Gastroesophageal sphincter (tissue), 4 donors: ENCODE data around the gene ID2. TPM values are rescaled to one million over a fixed set of nuclear protein-coding genes. Genes with fewer than 3 reads are reported as not detected.

ENCODE experiments used
- ATAC-seq: fragments of 150-250 bp; one replicate; pipeline ENCODE4 v1.9.1; 2016; ENCODE audit warnings: mild to moderate bottlenecking, moderate library complexity
- H3K27ac ChIP-seq, 4 donors: fragments of 200-600 bp; sonication (generic) in 3 of 4; 1 replicate in 3 of 4; 2 replicates in 1 of 4; pipeline ENCODE4 v1.5.1; 2016 to 2019
- H3K27me3 ChIP-seq: fragments of 200-600 bp; sonication (generic); one replicate; pipeline ENCODE4 v1.5.1; 2019
- H3K36me3 ChIP-seq, 2 donors: fragments of 200-600 bp; sonication (generic); one replicate each; pipeline ENCODE4 v1.5.1; 2019; ENCODE audit warnings: control low read depth in 1 of 2
- H3K4me1 ChIP-seq, 3 donors: fragments of 200-600 bp; sonication (generic); 1 replicate in 2 of 3; 2 replicates in 1 of 3; pipeline ENCODE4 v1.5.1; 2016 to 2019; ENCODE audit warnings: control low read depth in 2 of 3
- H3K4me3 ChIP-seq, 2 donors: fragments of 200-600 bp; sonication (generic); one replicate each; pipeline ENCODE4 v1.5.1; 2019; ENCODE audit warnings: mild to moderate bottlenecking in 1 of 2, moderate library complexity in 1 of 2
- H3K9me3 ChIP-seq, 3 donors: fragments of 200-600 bp; sonication (generic); one replicate each; pipeline ENCODE4 v1.5.1; 2017 to 2019; ENCODE audit warnings: control low read depth in 2 of 3
- EP300 ChIP-seq: sonication (generic); formaldehyde crosslinking; IDR thresholded peaks from one replicate; pipeline ENCODE4 v1.6.1; 2017; ENCODE audit warnings: antibody characterized with exemption, mild to moderate bottlenecking
- POLR2A ChIP-seq, 2 donors: fragments of 450-650 bp; IDR thresholded peaks; one replicate each; pipeline ENCODE4 v1.6.1; 2017; ENCODE audit warnings: antibody characterized with exemption in 2 of 2, mild to moderate bottlenecking in 2 of 2, moderate library complexity in 1 of 2
- POLR2AphosphoS5 ChIP-seq: sonication (generic); formaldehyde crosslinking; IDR thresholded peaks from one replicate; pipeline ENCODE4 v1.6.1; 2017; ENCODE audit warnings: antibody characterized with exemption
- WGBS, 2 donors: methylation state at CpG; one replicate each; pipeline ENCODE4 v1.1.5; 2018; ENCODE audit warnings: low coverage in 1 of 2; 5-methylcytosine and 5-hydroxymethylcytosine counted together
- total RNA-seq, 4 donors: library from RNA; depleted of rRNA; stranded (reverse); fragments of >200 nt; gene quantifications; one replicate each; pipeline ENCODE4 v1.1.0, GENCODE V29; 2016
- TF ChIP-seq, protein P1 (sequence below), 4 experiments: fragments of 200-600 bp in 2 of 4; fragments of 450-650 bp in 2 of 4; sonication (generic) in 1 of 4; IDR thresholded peaks; one replicate each; pipeline ENCODE4 v1.5.1; 2017 to 2019; ENCODE audit warnings: antibody characterized with exemption in 4 of 4, mild to moderate bottlenecking in 2 of 4, moderate library complexity in 2 of 4

Gene ID2
- total RNA-seq, 4 donors from 2014 or later = 142 to 384 (median 169) TPM

DNA sequence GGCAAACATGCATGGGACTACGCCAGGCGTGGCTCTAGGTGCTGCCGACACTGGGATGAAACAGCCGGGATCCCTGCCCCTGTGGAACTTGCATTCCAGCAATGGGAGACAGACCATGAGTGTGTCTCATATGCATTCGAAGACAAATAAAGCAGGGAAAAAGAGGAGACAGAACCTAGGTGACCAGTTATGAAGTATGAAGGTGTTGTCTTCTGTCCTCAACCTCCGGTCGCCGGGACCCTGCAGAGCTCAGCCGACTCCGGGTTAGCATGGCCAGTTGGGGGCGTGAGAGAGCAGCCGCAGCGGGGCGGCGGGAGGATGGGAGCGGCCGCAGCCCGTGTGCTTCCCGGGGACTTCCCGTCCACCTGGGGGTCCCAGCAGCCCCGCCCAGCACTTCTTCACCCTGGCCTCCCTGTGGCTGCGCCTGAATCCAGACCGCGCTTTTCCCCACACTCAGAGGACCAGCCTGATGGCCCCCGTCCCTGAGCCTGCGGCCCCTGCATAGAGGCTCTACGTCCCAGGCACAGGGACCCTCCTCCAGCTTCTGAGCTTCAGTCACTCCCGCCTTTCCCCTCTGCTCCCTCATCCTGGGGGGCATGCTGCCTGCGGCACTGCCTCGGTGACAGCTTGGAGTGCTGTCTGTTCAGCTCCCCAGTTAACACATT is 11.4 kb downstream of the ID2 start:
- Histone ChIP-seq H3K4me3 (peak overlapping the region in 1 of 2 donors; percentile 32), H3K36me3 (no peaks in the 10 kb centered on the region), H3K4me1 (peaks cover 0 to 7% (median 0%) of the 10 kb centered on the region in 3 donors), H3K9me3 (no peaks in the 10 kb centered on the region), H3K27ac (no peak overlapping the region), H3K27me3 (peaks cover 11% of the 10 kb centered on the region)
- WGBS, 2 donors = 22 to 31% methylated on average over 10 to 21 of the region's 30 CpGs
- peak; percentile 48 for ATAC-seq
- TF ChIP-seq, protein P1, sequence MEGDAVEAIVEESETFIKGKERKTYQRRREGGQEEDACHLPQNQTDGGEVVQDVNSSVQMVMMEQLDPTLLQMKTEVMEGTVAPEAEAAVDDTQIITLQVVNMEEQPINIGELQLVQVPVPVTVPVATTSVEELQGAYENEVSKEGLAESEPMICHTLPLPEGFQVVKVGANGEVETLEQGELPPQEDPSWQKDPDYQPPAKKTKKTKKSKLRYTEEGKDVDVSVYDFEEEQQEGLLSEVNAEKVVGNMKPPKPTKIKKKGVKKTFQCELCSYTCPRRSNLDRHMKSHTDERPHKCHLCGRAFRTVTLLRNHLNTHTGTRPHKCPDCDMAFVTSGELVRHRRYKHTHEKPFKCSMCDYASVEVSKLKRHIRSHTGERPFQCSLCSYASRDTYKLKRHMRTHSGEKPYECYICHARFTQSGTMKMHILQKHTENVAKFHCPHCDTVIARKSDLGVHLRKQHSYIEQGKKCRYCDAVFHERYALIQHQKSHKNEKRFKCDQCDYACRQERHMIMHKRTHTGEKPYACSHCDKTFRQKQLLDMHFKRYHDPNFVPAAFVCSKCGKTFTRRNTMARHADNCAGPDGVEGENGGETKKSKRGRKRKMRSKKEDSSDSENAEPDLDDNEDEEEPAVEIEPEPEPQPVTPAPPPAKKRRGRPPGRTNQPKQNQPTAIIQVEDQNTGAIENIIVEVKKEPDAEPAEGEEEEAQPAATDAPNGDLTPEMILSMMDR (IDR thresholded peaks at IDR 0.05) = peak in 2 of 4 experiments; percentile 26 to 68
- no peak for TF ChIP-seq POLR2A (IDR thresholded peaks at IDR 0.05)

DNA sequence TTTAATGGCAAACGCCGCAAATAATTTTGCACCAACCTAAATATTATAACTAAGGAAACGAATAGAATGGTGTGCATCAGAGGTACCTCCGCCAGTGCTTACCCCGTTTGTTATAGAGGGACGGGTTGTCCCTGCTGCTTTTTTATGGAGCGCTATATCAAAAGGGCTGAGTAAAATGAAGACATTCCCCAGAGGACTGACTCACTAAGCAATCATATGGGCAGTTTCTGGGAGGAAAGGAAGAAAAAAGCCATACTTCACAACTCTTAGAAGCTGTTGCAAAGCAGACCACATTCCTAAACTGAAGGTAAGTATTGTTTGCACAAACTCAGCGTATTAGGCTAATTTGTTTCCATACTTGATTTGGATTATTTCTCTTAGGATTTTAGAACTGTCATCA is 12.9 kb downstream of the ID2 start:
- peaks cover 11% of the 10 kb centered on the region for H3K27me3 ChIP-seq
- H3K27ac ChIP-seq = no peak overlapping the region
- no peaks in the 10 kb centered on the region for H3K36me3 ChIP-seq
- no peak overlapping the region for H3K4me3 ChIP-seq
- no peaks in the 10 kb centered on the region for H3K9me3 ChIP-seq
- TF ChIP-seq EP300 (no peak), POLR2A (IDR thresholded peaks at IDR 0.05) (no peak), POLR2AphosphoS5 (no peak)
- TF ChIP-seq, protein P1 (IDR thresholded peaks at IDR 0.05) = no peak
- 81 to 87% methylated on average over 8 of the region's 8 CpGs for WGBS, 2 donors
- H3K4me1 ChIP-seq = peaks cover 0 to 7% (median 0%) of the 10 kb centered on the region in 3 donors
- no peak for ATAC-seq

DNA sequence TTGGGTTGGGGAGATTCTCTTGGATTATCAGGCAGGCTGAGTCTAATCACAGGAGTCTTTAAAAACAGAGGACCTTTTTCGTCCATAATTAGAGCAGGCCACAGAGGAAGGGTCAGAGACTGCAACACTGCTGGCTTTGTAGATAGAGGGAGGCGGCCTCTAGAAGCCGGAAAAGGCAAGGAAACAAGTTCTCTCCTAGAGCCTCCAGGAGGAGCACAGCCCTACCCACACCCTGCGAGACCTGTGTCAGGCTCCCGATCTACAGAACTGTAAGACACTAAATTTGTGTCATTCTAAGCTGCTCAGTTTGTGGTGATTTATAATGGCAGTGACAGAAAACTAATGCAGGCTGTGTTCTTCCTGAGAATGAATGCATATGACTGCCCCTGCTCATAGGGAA is 15.3 kb downstream of the ID2 start:
- no peak for ATAC-seq
- no peak overlapping the region for H3K4me3 ChIP-seq
- 79 to 81% methylated on average over 2 to 3 of the region's 5 CpGs for WGBS, 2 donors
- H3K4me1 ChIP-seq = peaks cover 0 to 7% (median 0%) of the 10 kb centered on the region in 3 donors
- no peaks in the 10 kb centered on the region for H3K36me3 ChIP-seq
- TF ChIP-seq EP300 (no peak), POLR2A (IDR thresholded peaks at IDR 0.05) (no peak), POLR2AphosphoS5 (no peak)
- TF ChIP-seq, protein P1 (IDR thresholded peaks at IDR 0.05) = no peak
- H3K9me3 ChIP-seq = no peaks in the 10 kb centered on the region
- peaks cover 11% of the 10 kb centered on the region for H3K27me3 ChIP-seq
- H3K27ac ChIP-seq = no peak overlapping the region

DNA sequence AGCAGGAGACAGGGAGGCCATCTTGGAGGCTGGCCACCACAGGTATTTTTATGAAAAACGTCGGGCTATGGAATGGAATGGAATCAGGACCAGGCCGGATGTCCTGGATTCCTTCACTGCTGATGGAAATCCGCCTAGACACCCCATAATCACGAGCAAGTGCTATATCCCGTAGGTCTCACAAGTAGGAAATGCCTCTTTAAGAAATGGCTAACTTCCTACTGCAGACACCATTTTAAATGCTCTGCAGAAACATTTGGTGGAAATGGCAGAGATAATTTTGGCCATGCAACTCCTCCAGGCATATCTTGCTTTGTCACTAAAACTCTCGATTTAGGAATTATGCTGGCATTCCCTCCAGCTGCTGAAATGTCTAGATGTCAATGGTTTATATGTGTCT is 18.0 kb downstream of the ID2 start:
- TF ChIP-seq POLR2AphosphoS5 = no peak
- TF ChIP-seq EP300 = no peak
- TF ChIP-seq POLR2A (IDR thresholded peaks at IDR 0.05) = no peak
- TF ChIP-seq, protein P1 (IDR thresholded peaks at IDR 0.05) = no peak
- Histone ChIP-seq H3K9me3 (no peaks in the 10 kb centered on the region), H3K4me1 (no peaks in the 10 kb centered on the region), H3K27ac (no peak overlapping the region), H3K4me3 (no peak overlapping the region), H3K36me3 (no peaks in the 10 kb centered on the region), H3K27me3 (no peaks in the 10 kb centered on the region)
- WGBS, 2 donors = 90 to 92% methylated on average over 5 to 7 of the region's 7 CpGs
- no peak for ATAC-seq

DNA sequence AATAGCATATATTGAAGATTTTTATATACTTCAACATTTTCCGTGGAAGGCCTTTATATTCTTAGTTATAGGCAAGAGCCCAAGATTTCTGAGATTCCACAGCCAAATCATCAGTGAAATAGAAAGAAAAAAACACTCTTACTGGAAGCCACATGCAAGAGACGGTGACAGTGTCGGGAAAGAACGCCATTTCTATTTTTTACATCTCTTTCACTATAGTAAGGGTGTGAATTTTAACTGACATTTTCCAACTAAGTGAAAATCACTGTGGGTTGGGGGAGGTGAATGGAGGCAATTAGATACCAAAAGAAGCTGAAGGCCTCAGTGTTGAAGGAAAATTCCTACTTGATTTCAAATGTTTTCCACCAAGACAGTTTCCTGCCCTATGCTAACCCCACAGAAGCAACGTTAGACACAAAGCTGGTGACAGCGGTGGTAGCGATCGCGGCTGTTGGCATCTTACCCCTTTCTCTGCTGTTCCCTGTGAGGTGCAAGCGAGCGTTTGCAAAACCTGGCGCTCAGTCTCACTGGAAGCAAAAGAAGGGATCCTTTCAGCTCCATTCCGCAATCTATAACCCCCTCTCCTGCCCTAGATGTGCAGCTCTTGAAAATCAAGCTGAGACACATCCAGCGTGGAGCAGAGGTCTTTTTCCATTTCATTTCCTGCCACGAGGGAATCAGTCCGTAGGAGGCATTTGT is 20.0 kb downstream of the ID2 start:
- ATAC-seq = no peak
- no peak overlapping the region for H3K4me3 ChIP-seq
- H3K4me1 ChIP-seq = no peaks in the 10 kb centered on the region
- TF ChIP-seq, protein P1 (IDR thresholded peaks at IDR 0.05) = no peak
- TF ChIP-seq POLR2AphosphoS5 (no peak), EP300 (no peak), POLR2A (IDR thresholded peaks at IDR 0.05) (no peak)
- WGBS, 2 donors = 66 to 82% methylated on average over 5 to 15 of the region's 16 CpGs
- no peaks in the 10 kb centered on the region for H3K9me3 ChIP-seq
- H3K27me3 ChIP-seq = no peaks in the 10 kb centered on the region
- no peak overlapping the region for H3K27ac ChIP-seq
- no peaks in the 10 kb centered on the region for H3K36me3 ChIP-seq
